ENCODE measurements around the gene RNF114. TPM values are rescaled to one million over a fixed set of nuclear protein-coding genes. Genes with fewer than 3 reads are reported as not detected.

The RNF114 gene
- polyA plus RNA-seq, 1 donor from 2014 or later = 109 TPM

- no peaks in the 10 kb centered on the region for H3K9me3 ChIP-seq (ENCODE audit: low read length)
- no peaks in the 10 kb centered on the region for H3F3A ChIP-seq (ENCODE audit: insufficient read depth, low read length, poor library complexity, severe bottlenecking)
- no peak overlapping the region for H3K27ac ChIP-seq (ENCODE audit: low read length)
- H4K20me1 ChIP-seq (ENCODE audit: insufficient read depth) = no peaks in the 10 kb centered on the region
- no peak overlapping the region for H3K4me3 ChIP-seq (ENCODE audit: low read length)
- H3K9ac ChIP-seq (ENCODE audit: low read length) = no peak overlapping the region
- peaks cover 10% of the 10 kb centered on the region for H3K79me2 ChIP-seq (replicated peaks; ENCODE audit: insufficient read depth, low read length)
- H3K27me3 ChIP-seq (ENCODE audit: insufficient read depth, low read depth, low read length) = no peaks in the 10 kb centered on the region
- no peak for TF ChIP-seq POLR2AphosphoS5 (IDR thresholded peaks at IDR 0.05)
- TF ChIP-seq CTCF (IDR thresholded peaks at IDR 0.05; ENCODE audit: poor library complexity, severe bottlenecking) = no peak
- no peak for TF ChIP-seq RAD21 (conservative IDR thresholded peaks at IDR 0.05)
- no peak for TF ChIP-seq REST (IDR thresholded peaks at IDR 0.05; ENCODE audit: borderline replicate concordance)
- no peak for TF ChIP-seq EZH2 (IDR thresholded peaks at IDR 0.05; ENCODE audit: borderline replicate concordance, insufficient read depth, low read length, poor library complexity, severe bottlenecking)
- no peak for TF ChIP-seq SMC3 (conservative IDR thresholded peaks at IDR 0.05; ENCODE audit: poor library complexity)
- TF ChIP-seq EP300 (conservative IDR thresholded peaks at IDR 0.05; ENCODE audit: poor library complexity, severe bottlenecking) = no peak
- no peak for TF ChIP-seq MXI1 (conservative IDR thresholded peaks at IDR 0.05; ENCODE audit: poor library complexity, severe bottlenecking)
- no peak for TF ChIP-seq TAF1 (IDR thresholded peaks at IDR 0.05; ENCODE audit: low read depth)
- no peaks in the 10 kb centered on the region for H3K9me2 ChIP-seq (ENCODE audit: insufficient read depth, low read length)
- no peak overlapping the region for H3K4me2 ChIP-seq (ENCODE audit: low read length)
- H2AFZ ChIP-seq (ENCODE audit: low read depth, low read length) = no peak overlapping the region
- H3K36me3 ChIP-seq (ENCODE audit: insufficient read depth, low read length) = no peaks in the 10 kb centered on the region
Measured at GRCh38 chr20:49907405-49908257, 28.6 kb upstream of the RNF114 start.

GRCh38 chr20:49908258-49908565 lies 28.0 kb upstream of the RNF114 start:
- TF ChIP-seq MXI1 (conservative IDR thresholded peaks at IDR 0.05; ENCODE audit: poor library complexity, severe bottlenecking) (no peak), CTCF (IDR thresholded peaks at IDR 0.05; ENCODE audit: poor library complexity, severe bottlenecking) (no peak), EZH2 (IDR thresholded peaks at IDR 0.05; ENCODE audit: borderline replicate concordance, insufficient read depth, low read length, poor library complexity, severe bottlenecking) (no peak), SMC3 (conservative IDR thresholded peaks at IDR 0.05; ENCODE audit: poor library complexity) (no peak), EP300 (conservative IDR thresholded peaks at IDR 0.05; ENCODE audit: poor library complexity, severe bottlenecking) (no peak), RAD21 (conservative IDR thresholded peaks at IDR 0.05) (no peak), REST (IDR thresholded peaks at IDR 0.05; ENCODE audit: borderline replicate concordance) (no peak), POLR2AphosphoS5 (IDR thresholded peaks at IDR 0.05) (no peak), TAF1 (IDR thresholded peaks at IDR 0.05; ENCODE audit: low read depth) (no peak)
- Histone ChIP-seq H3K27me3 (ENCODE audit: insufficient read depth, low read depth, low read length) (no peaks in the 10 kb centered on the region), H3K36me3 (ENCODE audit: insufficient read depth, low read length) (no peaks in the 10 kb centered on the region), H3K4me2 (ENCODE audit: low read length) (no peak overlapping the region), H3K4me3 (ENCODE audit: low read length) (no peak overlapping the region), H3K79me2 (replicated peaks; ENCODE audit: insufficient read depth, low read length) (peaks cover 16% of the 10 kb centered on the region), H3K9me2 (ENCODE audit: insufficient read depth, low read length) (no peaks in the 10 kb centered on the region), H3K27ac (ENCODE audit: low read length) (no peak overlapping the region), H3K9ac (ENCODE audit: low read length) (no peak overlapping the region), H3K9me3 (ENCODE audit: low read length) (no peaks in the 10 kb centered on the region), H2AFZ (ENCODE audit: low read depth, low read length) (no peak overlapping the region), H4K20me1 (ENCODE audit: insufficient read depth) (no peaks in the 10 kb centered on the region), H3F3A (ENCODE audit: insufficient read depth, low read length, poor library complexity, severe bottlenecking) (no peaks in the 10 kb centered on the region)
